CD8-positive, alpha-beta memory T cell (primary cell): Measurements from ENCODE around the gene ADCY7. TPM values are rescaled to one million over a fixed set of nuclear protein-coding genes. Genes with fewer than 3 reads are reported as not detected.

Experiments
- CTCF ChIA-PET: fragments of 350-600 bp; sonication (Branson Sonifier 250); formaldehyde crosslinking; loops from one replicate; lab custom pipeline; 2021; ENCODE audit warnings: antibody characterized with exemption; lab: Charles Lee
- POLR2A ChIA-PET: fragments of 350-600 bp; sonication (Branson Sonifier 250); formaldehyde crosslinking; loops from one replicate; lab custom pipeline; 2021; ENCODE audit warnings: antibody characterized with exemption; lab: Charles Lee
- DNase-seq, 5 donors: peaks; one replicate each; pipeline versions ENCODE4 v3.0.0 to v3.0.0-alpha.2; 2020 to 2022; ENCODE audit warnings: mixed read lengths in 1 of 5
- H3K27ac ChIP-seq: one replicate; pipeline ENCODE4 v1.7.0; 2013; ENCODE audit warnings: low read depth, mild to moderate bottlenecking, low read length, moderate library complexity
- H3K27me3 ChIP-seq: 2 replicates; pipeline ENCODE4 v1.7.0; 2013; ENCODE audit warnings: low read length, mild to moderate bottlenecking; ENCODE audit not compliant: insufficient read depth, poor library complexity, severe bottlenecking
- H3K36me3 ChIP-seq: 2 replicates; pipeline ENCODE4 v1.7.0; 2013; ENCODE audit warnings: mild to moderate bottlenecking, low read length, moderate library complexity; ENCODE audit not compliant: insufficient read depth
- H3K4me1 ChIP-seq: 2 replicates; pipeline ENCODE4 v1.7.0; 2013; ENCODE audit warnings: mild to moderate bottlenecking, low read length, moderate library complexity; ENCODE audit not compliant: insufficient read depth
- H3K4me3 ChIP-seq: 2 replicates; pipeline ENCODE4 v1.7.0; 2013; ENCODE audit warnings: mild to moderate bottlenecking, low read length
- H3K9me3 ChIP-seq: 2 replicates; pipeline ENCODE4 v1.7.0; 2013; ENCODE audit warnings: mild to moderate bottlenecking, low read length
- H3K27ac Mint-ChIP-seq, 8 donors: one replicate each; pipeline ENCODE4 v1.8.0; 2020 to 2021; ENCODE audit warnings: mixed read lengths in 8 of 8, mild to moderate bottlenecking in 6 of 8, inconsistent platforms in 3 of 8, moderate library complexity in 3 of 8
- H3K27me3 Mint-ChIP-seq, 2 donors: one replicate each; pipeline ENCODE4 v1.8.0; 2020 to 2021; ENCODE audit warnings: mixed read lengths in 2 of 2, mild to moderate bottlenecking in 1 of 2, moderate library complexity in 1 of 2
- H3K36me3 Mint-ChIP-seq, 3 donors: one replicate each; pipeline ENCODE4 v1.8.0; 2020 to 2021; ENCODE audit warnings: mixed read lengths in 3 of 3, inconsistent platforms in 1 of 3, mild to moderate bottlenecking in 1 of 3
- H3K4me1 Mint-ChIP-seq, 3 donors: one replicate each; pipeline ENCODE4 v1.8.0; 2020 to 2021; ENCODE audit warnings: mixed read lengths in 3 of 3, inconsistent platforms in 1 of 3, mild to moderate bottlenecking in 1 of 3
- H3K4me3 Mint-ChIP-seq, 7 donors: one replicate each; pipeline ENCODE4 v1.8.0; 2020 to 2021; ENCODE audit warnings: mixed read lengths in 7 of 7, mild to moderate bottlenecking in 6 of 7, moderate library complexity in 4 of 7, inconsistent platforms in 2 of 7
- H3K9me3 Mint-ChIP-seq, 5 donors: one replicate each; pipeline ENCODE4 v1.8.0; 2020 to 2022; ENCODE audit warnings: mixed read lengths in 5 of 5, mild to moderate bottlenecking in 3 of 5, moderate library complexity in 2 of 5, inconsistent platforms in 1 of 5
- polyA plus RNA-seq: library from polyadenylated mRNA; unstranded; fragments of 300-500 nt; fragmentation: Illumina TruSeq; gene quantifications from one replicate; pipeline ENCODE4 v1.2.3, GENCODE V29; 2021
- total RNA-seq, 2 experiments: library from RNA; stranded (reverse); gene quantifications; one replicate each; pipeline ENCODE4 v1.2.3, GENCODE V29; 2021

Gene ADCY7
- total RNA-seq = 10 to 100 TPM; 76.6 to 83.4 TPM
- 88.1 TPM for polyA plus RNA-seq

DNA sequence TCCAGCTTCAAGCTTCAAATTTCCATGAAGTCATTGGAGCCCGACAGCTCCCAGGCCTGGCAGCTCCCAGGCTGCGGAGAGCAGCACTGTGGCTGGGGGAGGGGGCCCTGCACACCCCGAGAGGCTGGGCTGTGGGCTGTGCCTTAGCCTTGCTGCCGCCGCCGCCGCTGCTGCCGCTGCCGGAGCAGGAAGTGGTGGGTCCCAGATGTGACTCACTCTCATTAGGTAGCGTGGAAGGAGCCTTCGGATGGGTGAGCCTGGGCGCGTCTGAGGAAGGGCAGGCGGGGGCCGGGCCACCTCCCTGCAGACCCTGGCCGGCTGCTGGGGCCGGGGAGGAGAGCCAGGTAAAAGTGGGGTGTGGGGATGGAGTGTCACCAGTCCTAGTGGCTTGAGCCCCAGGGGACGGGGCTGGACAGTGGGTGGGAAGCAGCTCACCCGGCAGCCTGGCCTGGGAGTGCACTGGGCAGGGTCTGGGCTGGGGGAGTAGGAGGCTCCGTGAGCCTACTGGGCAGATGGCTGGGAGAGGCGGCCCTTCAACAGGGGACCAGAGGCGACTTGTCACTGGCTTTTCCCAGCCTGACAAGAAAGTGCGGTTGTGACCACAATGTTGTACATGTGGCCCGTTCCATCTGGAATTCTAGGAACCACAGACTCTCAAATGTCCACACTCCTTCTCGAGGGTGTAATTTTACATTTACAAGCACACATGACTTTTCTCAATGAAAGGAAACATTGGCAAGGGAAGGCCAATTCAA lies at the start of gene ADCY7:
TSS of gene ADCY7 (plus strand) at position 215 of the 755 bp plus-strand sequence. CDS start 21,629 bp downstream, outside the sequence.
- Histone ChIP-seq H3K36me3 (no peaks in the 10 kb centered on the region), H3K9me3 (no peaks in the 10 kb centered on the region), H3K4me1 (peaks cover 49% of the 10 kb centered on the region), H3K27ac (peak within 1 kb of the TSS; percentile 89), H3K4me3 (peak within 1 kb of the TSS; percentile 98), H3K27me3 (no peaks in the 10 kb centered on the region)
- ChIA-PET POLR2A (interaction anchor here (0.7 to 2.7 kb wide), 3 partner anchors 8 to 18 kb away, joined by 3 to 14 read pairs (median 4); no protein-coding TSS in a partner anchor), CTCF (interaction anchor here (0.9 to 6.7 kb wide), 7 partner anchors 8 to 510 kb away, joined by 3 to 40 read pairs (median 6); no protein-coding TSS in a partner anchor)
- peak; percentile 75 to 90 (median 80) for DNase-seq
- Mint-ChIP-seq H3K4me3 (peak within 1 kb of the TSS; percentile 94 to 99 (median 97)), H3K27ac (peak within 1 kb of the TSS; percentile 96 to 99 (median 98)), H3K27me3 (peaks cover 0 to 1% of the 10 kb centered on the region in 2 donors), H3K4me1 (peaks cover 60 to 81% (median 75%) of the 10 kb centered on the region in 3 donors), H3K9me3 (no peaks in the 10 kb centered on the region), H3K36me3 (peaks cover 0 to 24% (median 2%) of the 10 kb centered on the region in 3 donors)

DNA sequence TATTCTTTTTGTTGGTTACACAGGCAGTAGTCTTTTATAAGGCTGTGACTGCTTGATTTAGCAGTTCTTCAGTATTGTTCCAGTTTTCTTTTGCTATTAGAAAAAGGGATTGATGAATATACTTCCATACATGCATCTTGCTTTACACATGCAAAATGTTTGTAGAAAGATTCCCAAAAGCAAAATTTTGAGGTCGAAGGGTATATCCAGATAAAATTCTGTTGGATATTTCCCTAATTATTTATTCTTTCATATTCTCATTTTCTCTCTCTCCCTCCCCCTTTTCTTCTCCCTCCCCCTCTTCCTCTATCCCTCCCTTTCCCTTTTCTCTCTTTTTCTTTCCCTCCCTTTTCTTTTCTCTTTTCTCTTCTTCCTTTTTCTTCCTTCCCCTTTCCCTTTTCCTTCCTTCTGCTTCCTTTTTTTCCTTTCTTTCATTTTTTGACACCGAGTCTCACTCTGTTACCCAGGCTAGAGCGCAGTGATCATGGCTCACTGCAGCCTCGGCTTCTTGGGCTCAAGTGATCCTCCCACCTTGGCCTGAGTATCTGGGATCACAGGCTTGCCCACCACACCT lies 46.9 kb upstream of the ADCY7 start:
- Histone ChIP-seq H3K27ac (no peak overlapping the region), H3K27me3 (no peaks in the 10 kb centered on the region), H3K36me3 (peaks cover 10% of the 10 kb centered on the region), H3K4me1 (no peaks in the 10 kb centered on the region), H3K9me3 (no peaks in the 10 kb centered on the region), H3K4me3 (no peak overlapping the region)
- no peak for DNase-seq
- H3K27ac Mint-ChIP-seq = peak overlapping the region in 1 of 8 donors; percentile 54
- peaks cover 0 to 2% of the 10 kb centered on the region in 2 donors for H3K27me3 Mint-ChIP-seq
- peaks cover 6 to 8% (median 7%) of the 10 kb centered on the region in 3 donors for H3K4me1 Mint-ChIP-seq
- ChIA-PET CTCF (no interaction called here), POLR2A (no interaction called here)
- no peak overlapping the region for H3K4me3 Mint-ChIP-seq
- peaks cover 0 to 85% (median 14%) of the 10 kb centered on the region in 3 donors for H3K36me3 Mint-ChIP-seq
- H3K9me3 Mint-ChIP-seq = no peaks in the 10 kb centered on the region

- DNase-seq = no peak
- Mint-ChIP-seq H3K4me3 (no peak overlapping the region), H3K9me3 (no peaks in the 10 kb centered on the region), H3K27me3 (peaks cover 0 to 2% of the 10 kb centered on the region in 2 donors), H3K4me1 (no peaks in the 10 kb centered on the region), H3K36me3 (peaks cover 7 to 87% (median 16%) of the 10 kb centered on the region in 3 donors), H3K27ac (peak overlapping the region in 1 of 8 donors; percentile 91)
- POLR2A ChIA-PET = no interaction called here
- H3K36me3 ChIP-seq = peaks cover 26% of the 10 kb centered on the region
- no peak overlapping the region for H3K4me3 ChIP-seq
- H3K4me1 ChIP-seq = no peaks in the 10 kb centered on the region
- no peak overlapping the region for H3K27ac ChIP-seq
- H3K27me3 ChIP-seq = no peaks in the 10 kb centered on the region
- CTCF ChIA-PET = interaction anchor here (1.6 kb wide), 1 partner anchor 103 kb away, joined by 3 read pairs; no protein-coding TSS in a partner anchor
- H3K9me3 ChIP-seq = no peaks in the 10 kb centered on the region
These were observed 42.1 kb upstream of the ADCY7 start for GRCh38 chr16:50224286-50224685.

- no peaks in the 10 kb centered on the region for H3K4me1 ChIP-seq
- no peaks in the 10 kb centered on the region for H3K9me3 Mint-ChIP-seq
- no peak overlapping the region for H3K4me3 Mint-ChIP-seq
- H3K36me3 Mint-ChIP-seq = peaks cover 7 to 83% (median 15%) of the 10 kb centered on the region in 3 donors
- CTCF ChIA-PET = no interaction called here
- H3K4me1 Mint-ChIP-seq = no peaks in the 10 kb centered on the region
- POLR2A ChIA-PET = interaction anchor here (0.5 kb wide), 1 partner anchor 1750 kb away, joined by 3 read pairs; no protein-coding TSS in a partner anchor
- no peak overlapping the region for H3K27ac ChIP-seq
- no peaks in the 10 kb centered on the region for H3K9me3 ChIP-seq
- peaks cover 26% of the 10 kb centered on the region for H3K36me3 ChIP-seq
- no peaks in the 10 kb centered on the region for H3K27me3 Mint-ChIP-seq
- no peak overlapping the region for H3K27ac Mint-ChIP-seq
- DNase-seq = no peak
- H3K4me3 ChIP-seq = no peak overlapping the region
- H3K27me3 ChIP-seq = no peaks in the 10 kb centered on the region
These were observed 39.2 kb upstream of the ADCY7 start for GRCh38 chr16:50227120-50227519.

DNA sequence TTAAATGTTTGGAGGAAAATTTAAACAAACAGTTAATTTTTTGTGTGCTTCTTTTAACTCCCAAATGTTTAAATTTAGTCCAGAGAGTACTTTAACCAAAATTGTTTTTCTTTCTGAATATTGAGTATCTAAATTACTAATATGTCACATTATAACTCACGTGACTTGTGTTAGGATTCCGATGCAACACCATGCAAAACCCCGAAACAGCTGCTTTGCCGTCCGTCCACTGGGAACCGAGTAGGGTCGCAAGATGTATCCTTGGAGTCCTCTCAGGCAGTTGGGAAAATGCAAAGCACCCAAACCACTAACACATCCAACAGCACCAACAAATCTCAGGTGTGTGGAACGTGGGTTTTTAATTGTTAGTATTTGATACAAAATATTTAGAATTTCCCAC lies 38.7 kb upstream of the ADCY7 start:
- H3K4me1 ChIP-seq = no peaks in the 10 kb centered on the region
- H3K4me3 ChIP-seq = no peak overlapping the region
- H3K27ac ChIP-seq = no peak overlapping the region
- ChIA-PET POLR2A (no interaction called here), CTCF (no interaction called here)
- Mint-ChIP-seq H3K4me3 (no peak overlapping the region), H3K27me3 (no peaks in the 10 kb centered on the region), H3K27ac (no peak overlapping the region), H3K4me1 (no peaks in the 10 kb centered on the region), H3K9me3 (no peaks in the 10 kb centered on the region), H3K36me3 (peaks cover 7 to 79% (median 15%) of the 10 kb centered on the region in 3 donors)
- H3K9me3 ChIP-seq = no peaks in the 10 kb centered on the region
- peaks cover 26% of the 10 kb centered on the region for H3K36me3 ChIP-seq
- no peaks in the 10 kb centered on the region for H3K27me3 ChIP-seq
- no peak for DNase-seq

DNA sequence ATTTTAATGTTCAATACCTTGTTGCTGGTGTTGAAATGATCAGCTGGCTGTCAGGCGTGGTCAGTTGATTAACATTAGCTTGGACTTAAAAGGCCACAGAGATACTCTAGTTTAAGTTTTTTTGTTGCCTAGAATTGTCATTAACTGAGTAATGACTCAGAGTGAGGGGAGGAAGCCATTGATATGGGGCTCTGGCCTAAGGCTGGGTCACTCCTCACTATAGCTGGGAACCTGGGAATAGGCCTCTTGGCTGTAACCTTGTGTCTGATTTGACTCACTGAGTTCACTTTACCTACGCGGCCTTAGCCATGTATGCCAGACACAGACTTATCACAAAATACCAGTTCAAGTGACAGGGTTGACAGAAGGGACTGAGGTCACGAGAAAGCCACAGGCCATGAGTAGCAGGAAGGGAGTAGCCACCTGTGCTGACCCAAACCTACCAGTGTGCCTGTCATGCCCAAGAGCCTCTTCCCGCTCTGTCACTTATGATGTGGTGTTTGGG lies 37.9 kb upstream of the ADCY7 start:
- Mint-ChIP-seq H3K27ac (no peak overlapping the region), H3K27me3 (no peaks in the 10 kb centered on the region), H3K4me1 (no peaks in the 10 kb centered on the region), H3K36me3 (peaks cover 7 to 72% (median 13%) of the 10 kb centered on the region in 3 donors), H3K9me3 (no peaks in the 10 kb centered on the region), H3K4me3 (no peak overlapping the region)
- Histone ChIP-seq H3K27ac (no peak overlapping the region), H3K9me3 (no peaks in the 10 kb centered on the region), H3K4me3 (no peak overlapping the region), H3K36me3 (peaks cover 26% of the 10 kb centered on the region), H3K27me3 (no peaks in the 10 kb centered on the region), H3K4me1 (no peaks in the 10 kb centered on the region)
- ChIA-PET CTCF (interaction anchor here (1.4 kb wide), 1 partner anchor 16 kb away, joined by 3 read pairs; no protein-coding TSS in a partner anchor), POLR2A (no interaction called here)
- no peak for DNase-seq

- Histone ChIP-seq H3K27ac (no peak overlapping the region), H3K9me3 (no peaks in the 10 kb centered on the region), H3K36me3 (peaks cover 22% of the 10 kb centered on the region), H3K4me1 (no peaks in the 10 kb centered on the region), H3K4me3 (no peak overlapping the region), H3K27me3 (no peaks in the 10 kb centered on the region)
- ChIA-PET CTCF (interaction anchor here (1.4 kb wide), 1 partner anchor 17 kb away, joined by 3 read pairs; no protein-coding TSS in a partner anchor), POLR2A (no interaction called here)
- H3K4me3 Mint-ChIP-seq = no peak overlapping the region
- DNase-seq = no peak
- H3K36me3 Mint-ChIP-seq = peaks cover 7 to 64% (median 13%) of the 10 kb centered on the region in 3 donors
- no peaks in the 10 kb centered on the region for H3K27me3 Mint-ChIP-seq
- H3K9me3 Mint-ChIP-seq = no peaks in the 10 kb centered on the region
- peak overlapping the region in 2 of 8 donors; percentile 22 to 44 for H3K27ac Mint-ChIP-seq
- no peaks in the 10 kb centered on the region for H3K4me1 Mint-ChIP-seq
These were observed 37.1 kb upstream of the ADCY7 start for GRCh38 chr16:50229149-50229726.
